Trophoblast cell (in vitro differentiated cells and primary cell): ENCODE data around the gene SCFD1.

Source experiments
- DNase-seq, 2 donors: peaks; one replicate each; pipeline ENCODE4 v3.0.0-alpha.2; 2016
- H2AFZ ChIP-seq: 2 replicates; pipeline ENCODE4 v1.6.1; 2013; ENCODE audit warnings: low read length, moderate library complexity, mild to moderate bottlenecking; ENCODE audit not compliant: insufficient read depth, poor library complexity
- H2AK5ac ChIP-seq: 2 replicates; pipeline ENCODE4 v1.6.1; 2013; ENCODE audit warnings: mild to moderate bottlenecking, low read length
- H2BK120ac ChIP-seq: 2 replicates; pipeline ENCODE4 v1.6.1; 2013; ENCODE audit warnings: low read length, mild to moderate bottlenecking, moderate library complexity; ENCODE audit not compliant: insufficient read depth, poor library complexity
- H2BK12ac ChIP-seq: 2 replicates; pipeline ENCODE4 v1.6.1; 2013; ENCODE audit warnings: mild to moderate bottlenecking, low read length, moderate library complexity
- H2BK5ac ChIP-seq: 2 replicates; pipeline ENCODE4 v1.6.1; 2013; ENCODE audit warnings: low read length, low read depth, moderate library complexity, mild to moderate bottlenecking; ENCODE audit not compliant: poor library complexity
- H3K14ac ChIP-seq: 2 replicates; pipeline ENCODE4 v1.6.1; 2013; ENCODE audit warnings: mild to moderate bottlenecking, low read length
- H3K18ac ChIP-seq: 2 replicates; pipeline ENCODE4 v1.6.1; 2013; ENCODE audit warnings: mild to moderate bottlenecking, low read length
- H3K23ac ChIP-seq: 2 replicates; pipeline ENCODE4 v1.6.1; 2013; ENCODE audit warnings: low read length
- H3K27ac ChIP-seq: 2 replicates; pipeline ENCODE4 v1.5.1; 2013; ENCODE audit warnings: low read depth, mild to moderate bottlenecking, inconsistent platforms, low read length, moderate library complexity
- H3K27me3 ChIP-seq: 2 replicates; pipeline ENCODE4 v1.6.1; 2013; ENCODE audit warnings: inconsistent platforms, mild to moderate bottlenecking, low read length, moderate library complexity; ENCODE audit not compliant: insufficient read depth
- H3K36me3 ChIP-seq, 2 experiments: 1 replicate in 1 of 2; 2 replicates in 1 of 2; pipeline ENCODE4 v1.6.1; 2013; ENCODE audit warnings: low read length in 2 of 2, mild to moderate bottlenecking in 2 of 2, moderate library complexity in 1 of 2; ENCODE audit not compliant: insufficient read depth in 2 of 2, control insufficient read depth in 1 of 2
- H3K4ac ChIP-seq: 2 replicates; pipeline ENCODE4 v1.6.1; 2013; ENCODE audit warnings: low read depth, mild to moderate bottlenecking, low read length, moderate library complexity
- H3K4me1 ChIP-seq, 2 experiments: 1 replicate in 1 of 2; 2 replicates in 1 of 2; pipeline ENCODE4 v1.6.1; 2013; ENCODE audit warnings: low read length in 2 of 2, mild to moderate bottlenecking in 2 of 2, moderate library complexity in 1 of 2; ENCODE audit not compliant: insufficient read depth in 2 of 2, control insufficient read depth in 1 of 2
- H3K4me2 ChIP-seq: 2 replicates; pipeline ENCODE4 v1.6.1; 2013; ENCODE audit warnings: inconsistent platforms, mild to moderate bottlenecking, low read length, moderate library complexity
- H3K4me3 ChIP-seq: 2 replicates; pipeline ENCODE4 v1.5.1; 2013; ENCODE audit warnings: mild to moderate bottlenecking, low read depth, low read length, inconsistent platforms
- H3K79me1 ChIP-seq: one replicate; pipeline ENCODE4 v1.6.1; 2013; ENCODE audit warnings: low read length
- H3K79me2 ChIP-seq: 2 replicates; pipeline ENCODE4 v1.6.1; 2013; ENCODE audit warnings: low read length, mild to moderate bottlenecking; ENCODE audit not compliant: control insufficient read depth, insufficient read depth, poor library complexity
- H3K9ac ChIP-seq: 2 replicates; pipeline ENCODE4 v1.6.1; 2013; ENCODE audit warnings: mild to moderate bottlenecking, low read length
- H3K9me3 ChIP-seq: 2 replicates; pipeline ENCODE4 v1.6.1; 2013; ENCODE audit warnings: low read depth, mild to moderate bottlenecking, control low read depth, inconsistent platforms, low read length; ENCODE audit not compliant: insufficient read depth
- H4K12ac ChIP-seq: 2 replicates; pipeline ENCODE4 v1.6.1; 2013; ENCODE audit warnings: low read depth, mild to moderate bottlenecking, low read length, moderate library complexity
- H4K8ac ChIP-seq: 2 replicates; pipeline ENCODE4 v1.6.1; 2013; ENCODE audit warnings: low read depth, mild to moderate bottlenecking, low read length, moderate library complexity
- H4K91ac ChIP-seq: one replicate; pipeline ENCODE4 v1.6.1; 2013; ENCODE audit warnings: low read depth, mild to moderate bottlenecking, low read length, moderate library complexity
- WGBS: extraction: QIAGEN DNeasy Blood & Tissue Kit; methylation state at CpG from one replicate; pipeline ENCODE4 v1.1.7; 2013; ENCODE audit warnings: missing lambda C conversion rate; ENCODE audit not compliant: insufficient read length, insufficient coverage; ENCODE audit errors: extremely low coverage; 5-methylcytosine and 5-hydroxymethylcytosine counted together

Gene SCFD1

DNA sequence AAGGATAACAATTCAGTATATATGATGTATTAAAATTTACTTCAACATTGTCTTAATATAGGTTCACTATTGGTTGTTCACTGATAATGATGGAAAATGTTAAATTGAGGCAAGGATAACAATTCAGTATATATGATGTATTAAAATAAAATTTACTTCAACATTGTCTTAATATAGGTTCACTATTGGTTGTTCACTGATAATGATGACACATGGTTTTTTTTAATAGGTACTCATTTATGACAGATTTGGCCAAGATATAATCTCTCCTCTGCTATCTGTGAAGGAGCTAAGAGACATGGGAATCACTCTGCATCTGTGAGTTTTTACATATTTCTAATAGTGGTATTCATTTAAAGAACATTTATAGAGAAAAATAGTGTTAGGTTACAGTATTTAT, 8.1 kb downstream of the SCFD1 start:
- Histone ChIP-seq H2BK5ac (no peak overlapping the region), H3K36me3 (peaks cover 5 to 11% of the 10 kb centered on the region in 2 experiments), H4K91ac (no peak overlapping the region), H3K4me1 (no peaks in the 10 kb centered on the region), H2BK120ac (no peak overlapping the region), H3K79me2 (no peaks in the 10 kb centered on the region), H4K12ac (no peak overlapping the region), H2BK12ac (no peak overlapping the region), H3K9me3 (no peaks in the 10 kb centered on the region), H3K27ac (no peak overlapping the region), H2AK5ac (no peak overlapping the region), H3K9ac (no peak overlapping the region), H4K8ac (no peak overlapping the region), H3K79me1 (no peaks in the 10 kb centered on the region), H3K4me2 (no peak overlapping the region), H2AFZ (no peak overlapping the region), H3K4ac (no peak overlapping the region), H3K27me3 (no peaks in the 10 kb centered on the region), H3K4me3 (no peak overlapping the region), H3K14ac (no peak overlapping the region), H3K18ac (no peak overlapping the region), H3K23ac (no peak overlapping the region)
- DNase-seq: no peak

DNA sequence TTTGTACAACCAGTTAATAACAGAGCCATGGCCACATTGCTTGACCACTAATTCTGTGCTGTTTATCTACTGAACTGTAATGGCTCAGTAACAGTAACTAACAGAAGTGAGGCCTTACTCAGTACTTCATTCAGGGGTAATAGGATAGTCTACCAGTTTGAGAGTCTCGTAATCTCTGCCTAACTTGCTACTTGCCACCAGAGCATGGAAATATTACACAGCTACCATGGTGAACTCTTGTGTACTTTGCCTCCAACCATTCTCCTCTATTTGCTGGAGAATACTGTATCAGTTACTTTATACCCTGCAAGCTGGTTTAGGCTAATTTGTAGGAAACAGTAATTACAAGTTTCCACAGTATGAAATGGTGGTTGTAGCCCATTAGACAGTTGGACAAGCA, 10.6 kb downstream of the SCFD1 start:
- no peak overlapping the region for H2AK5ac ChIP-seq
- no peak overlapping the region for H2BK5ac ChIP-seq
- H3K79me1 ChIP-seq: no peaks in the 10 kb centered on the region
- no peaks in the 10 kb centered on the region for H3K9me3 ChIP-seq
- no peak overlapping the region for H3K27ac ChIP-seq
- no peak overlapping the region for H2AFZ ChIP-seq
- H4K8ac ChIP-seq: no peak overlapping the region
- H3K14ac ChIP-seq: no peak overlapping the region
- WGBS: no CpG with 5 or more reads among the region's 1 CpG
- H3K4ac ChIP-seq: no peak overlapping the region
- no peak overlapping the region for H2BK12ac ChIP-seq
- H4K91ac ChIP-seq: no peak overlapping the region
- no peak overlapping the region for H3K4me2 ChIP-seq
- H3K9ac ChIP-seq: no peak overlapping the region
- H3K79me2 ChIP-seq: no peaks in the 10 kb centered on the region
- H3K23ac ChIP-seq: no peak overlapping the region
- no peaks in the 10 kb centered on the region for H3K4me1 ChIP-seq
- H2BK120ac ChIP-seq: no peak overlapping the region
- no peak overlapping the region for H4K12ac ChIP-seq
- peaks cover 5 to 7% of the 10 kb centered on the region in 2 experiments for H3K36me3 ChIP-seq
- DNase-seq: no peak
- H3K4me3 ChIP-seq: no peak overlapping the region
- no peak overlapping the region for H3K18ac ChIP-seq
- H3K27me3 ChIP-seq: no peaks in the 10 kb centered on the region

DNA sequence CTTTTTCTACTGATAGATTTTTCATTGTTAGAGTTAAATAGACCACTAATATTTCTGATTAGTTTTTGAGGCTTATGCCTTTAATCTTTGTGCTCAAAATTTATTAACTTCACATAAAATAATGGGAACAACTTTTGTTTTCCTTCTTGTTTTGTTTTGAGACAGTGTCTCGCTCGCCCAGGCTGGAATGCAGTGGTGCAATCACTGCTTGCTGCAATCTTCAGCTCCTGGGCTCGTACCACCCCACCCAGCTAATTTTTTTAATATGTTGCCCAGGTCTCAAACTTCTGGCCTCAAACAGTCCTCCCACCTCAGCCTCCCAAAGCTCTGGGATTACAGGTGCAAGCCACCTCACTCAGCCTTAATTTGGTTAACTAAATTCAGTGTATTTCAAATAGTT, 16.8 kb downstream of the SCFD1 start:
- H3K79me2 ChIP-seq: no peaks in the 10 kb centered on the region
- no peak overlapping the region for H4K8ac ChIP-seq
- H3K4me1 ChIP-seq: no peaks in the 10 kb centered on the region
- no peaks in the 10 kb centered on the region for H3K27me3 ChIP-seq
- H2AFZ ChIP-seq: no peak overlapping the region
- no peak overlapping the region for H3K27ac ChIP-seq
- no peak overlapping the region for H3K4me3 ChIP-seq
- no peak overlapping the region for H4K12ac ChIP-seq
- WGBS: no CpG with 5 or more reads among the region's 3 CpGs
- no peak overlapping the region for H2AK5ac ChIP-seq
- no peak overlapping the region for H2BK5ac ChIP-seq
- no peak overlapping the region for H3K9ac ChIP-seq
- no peak overlapping the region for H3K4me2 ChIP-seq
- no peak overlapping the region for H3K4ac ChIP-seq
- no peak overlapping the region for H3K14ac ChIP-seq
- no peaks in the 10 kb centered on the region for H3K9me3 ChIP-seq
- H3K79me1 ChIP-seq: no peaks in the 10 kb centered on the region
- H2BK12ac ChIP-seq: no peak overlapping the region
- H3K36me3 ChIP-seq: peaks cover 8 to 9% of the 10 kb centered on the region in 2 experiments
- no peak overlapping the region for H3K23ac ChIP-seq
- no peak overlapping the region for H4K91ac ChIP-seq
- DNase-seq: peak; percentile 10 to 42
- H2BK120ac ChIP-seq: no peak overlapping the region
- no peak overlapping the region for H3K18ac ChIP-seq

DNA sequence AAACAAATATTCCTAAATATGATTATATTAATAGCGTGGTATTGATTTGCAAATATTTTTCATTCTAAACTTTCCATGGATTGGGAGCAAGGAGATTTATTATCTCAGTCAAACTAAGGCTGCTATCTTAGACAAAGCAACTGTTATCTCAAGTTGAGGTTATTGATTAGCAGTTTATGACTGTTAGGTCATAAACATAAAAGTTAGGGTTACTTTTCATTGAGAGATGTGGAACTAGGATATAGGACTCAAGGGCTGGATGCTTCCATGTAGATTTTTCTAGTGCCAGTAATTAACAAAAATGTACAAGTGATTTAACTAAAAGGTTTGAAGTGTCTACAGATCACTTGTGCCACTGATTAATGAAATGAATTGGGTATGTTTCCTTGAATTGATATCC, 19.1 kb downstream of the SCFD1 start:
- no CpG with 5 or more reads among the region's 1 CpG for WGBS
- Histone ChIP-seq H4K8ac (no peak overlapping the region), H2BK5ac (no peak overlapping the region), H3K4ac (no peak overlapping the region), H3K79me1 (no peaks in the 10 kb centered on the region), H3K27me3 (no peaks in the 10 kb centered on the region), H3K36me3 (peaks cover 7 to 8% of the 10 kb centered on the region in 2 experiments), H3K4me1 (no peaks in the 10 kb centered on the region), H3K4me3 (no peak overlapping the region), H3K14ac (no peak overlapping the region), H3K9me3 (no peaks in the 10 kb centered on the region), H2AK5ac (no peak overlapping the region), H3K18ac (no peak overlapping the region), H3K9ac (no peak overlapping the region), H4K91ac (no peak overlapping the region), H3K23ac (no peak overlapping the region), H3K4me2 (no peak overlapping the region), H3K79me2 (no peaks in the 10 kb centered on the region), H3K27ac (no peak overlapping the region), H2AFZ (no peak overlapping the region), H2BK12ac (no peak overlapping the region), H2BK120ac (no peak overlapping the region), H4K12ac (no peak overlapping the region)
- no peak for DNase-seq
